ENCODE measurements around the gene STK26. TPM values are rescaled to one million over a fixed set of nuclear protein-coding genes. Genes with fewer than 3 reads are reported as not detected.

The STK26 gene
- total and polyA plus RNA-seq, 2 of the 13 experiments (the other 11 are each of a cell fraction or from before 2014, with no cell fraction given), result 16.9 to 47.9 TPM

DNA sequence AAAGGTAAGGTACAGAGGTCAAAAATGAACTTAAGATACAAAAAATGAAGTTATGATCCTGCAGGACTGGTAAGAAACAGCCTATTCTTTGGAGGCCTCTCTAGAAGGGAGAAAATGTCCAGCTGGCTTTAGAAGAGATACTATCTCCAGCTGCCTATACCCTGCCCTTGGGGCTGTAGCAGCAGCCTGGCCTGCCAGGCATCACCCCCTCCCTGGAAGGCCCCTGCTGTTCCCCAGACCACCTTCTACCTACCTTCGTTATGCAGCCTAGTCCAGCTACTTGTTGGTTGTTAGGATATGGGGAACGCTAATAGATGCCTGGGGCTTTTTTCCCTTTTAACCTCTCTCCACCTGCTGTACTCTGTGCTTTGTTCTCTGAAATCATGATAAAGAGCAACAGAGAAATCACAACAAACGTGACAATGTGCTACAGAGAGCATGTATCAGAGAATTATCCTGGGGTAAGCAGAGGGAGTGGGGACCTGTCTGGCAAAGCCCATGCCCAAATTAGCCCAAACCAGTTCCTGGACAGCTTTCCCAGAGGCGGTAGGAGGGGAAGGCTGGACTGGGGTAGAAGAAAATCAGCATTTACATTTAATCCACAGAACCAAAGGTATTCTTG is 70.2 kb downstream of the STK26 start (continued):
- no peak for TF ChIP-seq ZNF773 (CRISPR knock-in tag; IDR thresholded peaks at IDR 0.05; ENCODE audit: borderline replicate concordance)
- no peak for TF ChIP-seq RXRB (CRISPR knock-in tag; IDR thresholded peaks at IDR 0.05; ENCODE audit: borderline replicate concordance)
- TF ChIP-seq ELF3 (CRISPR knock-in tag; IDR thresholded peaks at IDR 0.05), result no peak
- TF ChIP-seq ZNF816 (CRISPR knock-in tag; IDR thresholded peaks at IDR 0.05; ENCODE audit: borderline replicate concordance), result no peak
- no peak for TF ChIP-seq SYNCRIP (IDR thresholded peaks at IDR 0.05; ENCODE audit: insufficient read depth, low read depth, low read length)
- TF ChIP-seq ZNF678 (CRISPR knock-in tag; IDR thresholded peaks at IDR 0.05), result no peak
- no peak for TF ChIP-seq MLLT10 (CRISPR knock-in tag; IDR thresholded peaks at IDR 0.05)
- no peak for TF ChIP-seq ZC3H4 (CRISPR knock-in tag; IDR thresholded peaks at IDR 0.05; ENCODE audit: borderline replicate concordance)
- TF ChIP-seq TEAD3 (CRISPR knock-in tag; optimal IDR thresholded peaks at IDR 0.05; ENCODE audit: borderline replicate concordance), result no peak
- no peak for TF ChIP-seq KDM3A (CRISPR knock-in tag; IDR thresholded peaks at IDR 0.05; ENCODE audit: low read depth)

- Histone ChIP-seq H4K20me1 (ENCODE audit: insufficient read depth, low read length) (no peaks in the 10 kb centered on the region), H3K4me2 (ENCODE audit: low read depth, low read length) (no peak overlapping the region), H3K36me3 (replicated peaks in 1 of 2; ENCODE audit: control insufficient read depth in 1 of 2, insufficient read depth in 2 of 2, low read length in 2 of 2) (no peaks in the 10 kb centered on the region), H3K27ac (ENCODE audit: extremely low read length, insufficient read depth, low read length) (no peak overlapping the region), H2AFZ (ENCODE audit: low read length) (no peak overlapping the region), H3K9ac (ENCODE audit: insufficient read depth, low read depth, low read length) (no peak overlapping the region), H3K27me3 (ENCODE audit: control insufficient read depth in 1 of 2, insufficient read depth in 2 of 2, low read length in 2 of 2) (no peaks in the 10 kb centered on the region; a peak in 1 of 5 replicates), H3K4me3 (replicated peaks in 1 of 3; ENCODE audit: insufficient read depth in 1 of 3, low read depth in 2 of 3, low read length in 3 of 3) (no peak overlapping the region), H3K79me2 (ENCODE audit: insufficient read depth, low read length) (no peaks in the 10 kb centered on the region), H3K4me1 (ENCODE audit: insufficient read depth, low read length) (peaks cover 23% of the 10 kb centered on the region), H3K9me3 (ENCODE audit: low read length) (no peaks in the 10 kb centered on the region)
- FAIRE-seq, result no peak
- no peak for DNase-seq (ENCODE audit: low spot score)
- TF ChIP-seq NFRKB (IDR thresholded peaks at IDR 0.05) (no peak), FOXA3 (CRISPR knock-in tag; IDR thresholded peaks at IDR 0.05) (no peak), ZNF235 (CRISPR knock-in tag; IDR thresholded peaks at IDR 0.05; ENCODE audit: borderline replicate concordance) (no peak), ZNF446 (CRISPR knock-in tag; IDR thresholded peaks at IDR 0.05) (no peak), ZNF17 (CRISPR knock-in tag; IDR thresholded peaks at IDR 0.05) (no peak), NR2F1 (CRISPR knock-in tag; IDR thresholded peaks at IDR 0.05) (no peak), FOXM1 (CRISPR knock-in tag; IDR thresholded peaks at IDR 0.05) (no peak), MTA1 (CRISPR knock-in tag; IDR thresholded peaks at IDR 0.05; ENCODE audit: borderline replicate concordance) (no peak), HNF4G (IDR thresholded peaks at IDR 0.05; ENCODE audit: borderline replicate concordance, low read depth, low read length) (no peak), HNF4G (CRISPR knock-in tag; IDR thresholded peaks at IDR 0.05; ENCODE audit: borderline replicate concordance, low read depth) (no peak), SP1 (IDR thresholded peaks at IDR 0.05) (no peak), SP1 (CRISPR knock-in tag; IDR thresholded peaks at IDR 0.05) (no peak), HNRNPK (IDR thresholded peaks at IDR 0.05; ENCODE audit: low read depth, low read length, poor library complexity, severe bottlenecking) (no peak), ZBTB25 (CRISPR knock-in tag; IDR thresholded peaks at IDR 0.05) (no peak), ZNF367 (CRISPR knock-in tag; IDR thresholded peaks at IDR 0.05; ENCODE audit: borderline replicate concordance) (no peak)
- ChIA-PET POLR2A (no interaction called here), CTCF (ENCODE audit: low intra/inter-chr PET ratio, low total read pairs) (no interaction called here)
- in situ Hi-C loops (cut with HindIII; ENCODE audit: extremely low pct_ligation_motif_present, low pct_unique_long_range_greater_than_20kb) (no loop called here), intact Hi-C loops (cut with micrococcal nuclease; ENCODE audit: unreplicated experiment) (no loop called here)
- WGBS (ENCODE audit: low lambda C conversion rate), result 17% methylated on average over 1 of the region's 2 CpGs
- ATAC-seq, result no peak
- no TSS peak for BruUV-seq (replicated peaks)
Observed at GRCh38 chrX:132094164-132094563, 71.1 kb downstream of the STK26 start.
